ENCODE data around the gene FRMD3.
A peak's percentile ranks its signal among the peaks of the same experiment; 100 is the strongest.

The FRMD3 gene

DNA sequence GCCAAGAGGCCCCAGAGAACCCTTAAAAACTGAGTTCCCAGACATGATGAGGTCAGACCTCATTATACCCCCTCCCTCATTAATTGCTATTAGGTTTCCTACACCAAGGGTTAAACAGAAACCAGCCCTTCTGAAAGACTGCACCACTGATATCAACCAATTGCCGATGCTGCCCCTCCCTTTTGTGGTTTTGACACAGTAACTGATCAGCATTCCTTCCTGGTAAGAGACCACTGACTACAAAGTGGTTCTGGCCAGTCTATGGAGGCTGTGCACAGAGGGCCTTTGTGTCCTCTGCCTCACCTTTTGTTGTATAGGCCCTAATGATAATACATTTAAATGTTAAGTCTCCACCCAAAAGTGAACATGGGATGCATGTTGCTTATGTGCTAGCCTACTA, 201.5 kb downstream of the FRMD3 start:
- Histone ChIP-seq H2AK5ac (ENCODE audit: low read length) (no peak overlapping the region), H3K36me3 (ENCODE audit: control insufficient read depth in 1 of 2, insufficient read depth in 2 of 2, low read length in 2 of 2) (no peaks in the 10 kb centered on the region), H3K4me3 (ENCODE audit: low read depth, low read length) (no peak overlapping the region), H3K9me3 (ENCODE audit: insufficient read depth, low read depth, low read length) (peaks cover 2% of the 10 kb centered on the region), H4K8ac (ENCODE audit: low read depth, low read length) (no peak overlapping the region), H3K14ac (ENCODE audit: low read length) (no peak overlapping the region), H2BK12ac (ENCODE audit: low read length) (no peak overlapping the region), H3K79me1 (ENCODE audit: low read length) (no peaks in the 10 kb centered on the region), H3K4me1 (ENCODE audit: control insufficient read depth in 1 of 2, insufficient read depth in 2 of 2, low read length in 2 of 2) (no peaks in the 10 kb centered on the region), H3K9ac (ENCODE audit: low read length) (no peak overlapping the region), H3K79me2 (ENCODE audit: control insufficient read depth, insufficient read depth, low read length, poor library complexity) (no peaks in the 10 kb centered on the region), H3K4me2 (ENCODE audit: low read length) (no peak overlapping the region), H3K27me3 (ENCODE audit: insufficient read depth, low read length) (no peaks in the 10 kb centered on the region), H4K91ac (ENCODE audit: low read depth, low read length) (no peak overlapping the region), H2BK120ac (ENCODE audit: insufficient read depth, low read length, poor library complexity) (no peak overlapping the region), H3K18ac (ENCODE audit: low read length) (no peak overlapping the region), H3K27ac (ENCODE audit: low read depth, low read length) (no peak overlapping the region), H4K12ac (ENCODE audit: low read depth, low read length) (no peak overlapping the region), H2AFZ (ENCODE audit: insufficient read depth, low read length, poor library complexity) (no peak overlapping the region), H3K4ac (ENCODE audit: low read depth, low read length) (no peak overlapping the region), H3K23ac (ENCODE audit: low read length) (no peak overlapping the region), H2BK5ac (ENCODE audit: low read depth, low read length, poor library complexity) (no peak overlapping the region)
- WGBS (ENCODE audit: extremely low coverage, insufficient coverage, insufficient read length): no CpG with 5 or more reads among the region's 1 CpG
- no peak for DNase-seq

DNA sequence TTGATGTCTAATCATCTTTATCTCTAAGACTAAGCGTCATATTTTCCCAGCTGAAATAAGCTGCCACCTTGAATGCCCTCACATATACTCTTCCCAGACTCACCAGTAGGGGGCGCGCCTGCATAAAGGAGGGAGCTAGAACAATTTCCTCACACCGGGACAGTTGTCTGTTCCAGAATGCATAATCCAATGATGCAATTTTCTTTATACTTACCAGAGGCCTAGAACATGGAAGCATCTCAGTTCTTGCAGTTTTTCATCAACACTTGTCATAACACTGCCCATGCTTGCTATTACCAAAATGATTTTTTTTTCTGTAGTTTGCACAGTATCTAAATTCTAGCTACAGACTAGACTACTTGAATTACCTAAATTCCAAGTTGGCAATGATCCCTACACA, 203.9 kb downstream of the FRMD3 start:
- Histone ChIP-seq H3K79me2 (ENCODE audit: control insufficient read depth, insufficient read depth, low read length, poor library complexity) (no peaks in the 10 kb centered on the region), H4K91ac (ENCODE audit: low read depth, low read length) (no peak overlapping the region)
- no CpG with 5 or more reads among the region's 4 CpGs for WGBS (ENCODE audit: extremely low coverage, insufficient coverage, insufficient read length)

DNA sequence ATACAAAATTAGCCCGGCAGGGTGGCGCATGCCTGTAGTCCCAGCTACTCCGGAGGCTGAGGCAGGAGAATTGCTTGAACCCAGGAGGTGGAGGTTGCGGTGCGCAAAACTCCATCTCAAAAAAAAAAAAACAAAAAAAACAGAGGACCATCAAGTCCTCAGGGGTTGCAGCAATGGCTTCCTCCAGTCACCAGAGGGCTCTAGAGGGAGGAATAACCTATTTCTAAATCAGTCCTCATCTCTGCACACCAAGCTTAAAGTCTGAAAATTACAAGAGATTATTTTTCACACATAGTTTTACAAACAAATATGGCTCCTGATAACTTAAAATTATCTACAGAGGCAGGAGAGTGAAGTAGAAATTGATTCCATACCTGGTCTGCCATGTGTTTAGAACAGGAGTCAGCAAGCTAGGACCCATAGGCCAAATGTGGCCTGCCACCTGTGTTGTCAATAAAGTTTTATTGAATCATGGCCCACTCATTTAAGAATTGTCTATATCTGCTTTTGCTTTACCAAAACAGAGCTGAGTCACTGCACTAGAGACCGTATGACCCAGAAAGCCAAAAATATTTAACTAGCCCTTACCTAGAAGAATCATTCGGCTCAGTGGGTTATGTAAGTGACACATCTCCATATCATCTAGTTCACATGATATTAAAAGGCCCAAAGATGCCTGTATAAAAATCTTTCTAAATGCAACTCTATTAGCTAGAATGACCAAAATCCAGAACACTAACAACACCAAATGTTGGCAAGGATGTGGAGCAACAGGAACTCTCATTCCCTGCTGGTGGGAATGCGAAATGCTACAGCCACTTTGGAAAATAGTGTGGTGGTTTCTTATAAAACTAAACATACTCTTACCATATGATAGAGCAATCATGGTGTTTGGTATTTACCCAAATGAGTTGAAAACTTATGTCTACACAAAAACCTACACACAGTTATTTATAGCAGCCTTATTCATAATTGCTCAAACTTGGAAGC, 207.7 kb downstream of the FRMD3 start:
- H3K27ac ChIP-seq (ENCODE audit: low read depth, low read length): no peak overlapping the region

More for the DNA sequence above, 203.9 kb downstream of the FRMD3 start:
- H3K9me3 ChIP-seq (ENCODE audit: insufficient read depth, low read depth, low read length): peaks cover 2% of the 10 kb centered on the region
- no peaks in the 10 kb centered on the region for H3K36me3 ChIP-seq (ENCODE audit: control insufficient read depth in 1 of 2, insufficient read depth in 2 of 2, low read length in 2 of 2)
- H2AFZ ChIP-seq (ENCODE audit: insufficient read depth, low read length, poor library complexity): no peak overlapping the region
- no peak overlapping the region for H3K4me3 ChIP-seq (ENCODE audit: low read depth, low read length)
- no peak overlapping the region for H3K9ac ChIP-seq (ENCODE audit: low read length)
- no peak overlapping the region for H2BK120ac ChIP-seq (ENCODE audit: insufficient read depth, low read length, poor library complexity)
- H4K8ac ChIP-seq (ENCODE audit: low read depth, low read length): no peak overlapping the region
- H3K4me2 ChIP-seq (ENCODE audit: low read length): no peak overlapping the region
- no peaks in the 10 kb centered on the region for H3K4me1 ChIP-seq (ENCODE audit: control insufficient read depth in 1 of 2, insufficient read depth in 2 of 2, low read length in 2 of 2)
- no peak overlapping the region for H2BK12ac ChIP-seq (ENCODE audit: low read length)
- no peak overlapping the region for H3K18ac ChIP-seq (ENCODE audit: low read length)
- H3K79me1 ChIP-seq (ENCODE audit: low read length): no peaks in the 10 kb centered on the region
- no peak overlapping the region for H3K4ac ChIP-seq (ENCODE audit: low read depth, low read length)
- H3K27ac ChIP-seq (ENCODE audit: low read depth, low read length): no peak overlapping the region
- H2AK5ac ChIP-seq (ENCODE audit: low read length): no peak overlapping the region
- no peak overlapping the region for H3K23ac ChIP-seq (ENCODE audit: low read length)
- no peak overlapping the region for H2BK5ac ChIP-seq (ENCODE audit: low read depth, low read length, poor library complexity)
- H3K27me3 ChIP-seq (ENCODE audit: insufficient read depth, low read length): no peaks in the 10 kb centered on the region
- DNase-seq: peak; percentile 73 to 93
- no peak overlapping the region for H3K14ac ChIP-seq (ENCODE audit: low read length)
- H4K12ac ChIP-seq (ENCODE audit: low read depth, low read length): no peak overlapping the region

DNA sequence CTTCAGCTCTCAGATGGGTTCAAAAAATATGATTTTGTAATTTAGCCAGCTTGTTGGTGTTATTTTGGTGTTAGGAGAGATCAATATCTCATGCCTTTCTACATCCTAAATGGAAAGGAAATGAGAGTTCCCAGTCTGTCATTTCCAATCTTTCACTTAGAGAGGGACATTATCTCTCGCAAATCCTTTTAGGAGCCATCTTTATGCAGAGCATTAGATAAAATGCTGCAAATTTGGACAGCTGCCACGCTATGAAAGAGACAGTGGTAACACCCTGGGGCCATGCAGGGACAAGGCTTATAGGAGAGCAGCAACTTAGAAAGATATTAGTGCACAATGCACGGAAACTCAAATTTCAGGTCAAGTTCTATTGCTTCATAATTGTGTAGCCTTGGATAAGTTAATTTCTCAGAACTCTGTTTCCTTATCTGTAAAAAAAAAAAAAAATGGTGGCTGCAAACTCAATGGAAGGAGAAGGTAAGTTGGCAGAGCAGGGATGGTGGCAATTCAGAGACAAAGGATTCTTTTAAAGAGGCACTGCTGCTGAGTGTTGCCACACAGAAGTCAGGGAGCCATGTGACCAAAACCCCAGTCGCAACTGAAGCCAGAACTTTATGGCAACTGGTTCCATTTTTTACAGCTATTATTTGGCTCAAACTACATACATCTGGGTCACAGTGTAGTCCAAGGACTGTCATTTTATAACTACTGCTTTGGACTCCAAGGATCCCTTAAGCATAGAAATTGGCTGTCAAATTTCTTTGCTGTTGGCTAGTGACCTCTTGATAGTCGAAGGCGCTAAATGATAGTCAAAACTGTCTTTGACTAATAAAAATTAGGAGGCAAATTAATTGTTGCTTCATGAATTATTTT, 210.2 kb downstream of the FRMD3 start:
- no peak overlapping the region for H3K9ac ChIP-seq (ENCODE audit: low read length)
- H4K8ac ChIP-seq (ENCODE audit: low read depth, low read length): no peak overlapping the region
- H3K4me3 ChIP-seq (ENCODE audit: low read depth, low read length): no peak overlapping the region
- no peak overlapping the region for H3K18ac ChIP-seq (ENCODE audit: low read length)
- no peak overlapping the region for H3K4ac ChIP-seq (ENCODE audit: low read depth, low read length)
- no peak for DNase-seq
- H3K79me2 ChIP-seq (ENCODE audit: control insufficient read depth, insufficient read depth, low read length, poor library complexity): no peaks in the 10 kb centered on the region
- H2BK5ac ChIP-seq (ENCODE audit: low read depth, low read length, poor library complexity): no peak overlapping the region
- no peaks in the 10 kb centered on the region for H3K79me1 ChIP-seq (ENCODE audit: low read length)
- H3K23ac ChIP-seq (ENCODE audit: low read length): no peak overlapping the region
- no peaks in the 10 kb centered on the region for H3K27me3 ChIP-seq (ENCODE audit: insufficient read depth, low read length)
- peaks cover 0 to 2% of the 10 kb centered on the region in 2 experiments for H3K4me1 ChIP-seq (ENCODE audit: control insufficient read depth in 1 of 2, insufficient read depth in 2 of 2, low read length in 2 of 2)
- H3K14ac ChIP-seq (ENCODE audit: low read length): no peak overlapping the region
- H2BK120ac ChIP-seq (ENCODE audit: insufficient read depth, low read length, poor library complexity): no peak overlapping the region
- H4K12ac ChIP-seq (ENCODE audit: low read depth, low read length): no peak overlapping the region
- no peaks in the 10 kb centered on the region for H3K9me3 ChIP-seq (ENCODE audit: insufficient read depth, low read depth, low read length)
- no peak overlapping the region for H3K27ac ChIP-seq (ENCODE audit: low read depth, low read length)
- no peak overlapping the region for H2AFZ ChIP-seq (ENCODE audit: insufficient read depth, low read length, poor library complexity)
- H3K4me2 ChIP-seq (ENCODE audit: low read length): no peak overlapping the region
- H2AK5ac ChIP-seq (ENCODE audit: low read length): no peak overlapping the region
- H4K91ac ChIP-seq (ENCODE audit: low read depth, low read length): no peak overlapping the region
- H3K36me3 ChIP-seq (ENCODE audit: control insufficient read depth in 1 of 2, insufficient read depth in 2 of 2, low read length in 2 of 2): no peaks in the 10 kb centered on the region
- WGBS (ENCODE audit: extremely low coverage, insufficient coverage, insufficient read length): no CpG with 5 or more reads among the region's 6 CpGs
- no peak overlapping the region for H2BK12ac ChIP-seq (ENCODE audit: low read length)

More for the DNA sequence above, 207.7 kb downstream of the FRMD3 start:
- H2AFZ ChIP-seq (ENCODE audit: insufficient read depth, low read length, poor library complexity): no peak overlapping the region
- H2BK12ac ChIP-seq (ENCODE audit: low read length): no peak overlapping the region
- H3K4me2 ChIP-seq (ENCODE audit: low read length): no peak overlapping the region
- peak in 1 of 2 donors; percentile 38 for DNase-seq
- no peak overlapping the region for H2BK5ac ChIP-seq (ENCODE audit: low read depth, low read length, poor library complexity)
- no peaks in the 10 kb centered on the region for H3K27me3 ChIP-seq (ENCODE audit: insufficient read depth, low read length)
- no peak overlapping the region for H2BK120ac ChIP-seq (ENCODE audit: insufficient read depth, low read length, poor library complexity)
- no peak overlapping the region for H3K4me3 ChIP-seq (ENCODE audit: low read depth, low read length)
- H3K79me2 ChIP-seq (ENCODE audit: control insufficient read depth, insufficient read depth, low read length, poor library complexity): no peaks in the 10 kb centered on the region
- H3K14ac ChIP-seq (ENCODE audit: low read length): no peak overlapping the region
- H3K4me1 ChIP-seq (ENCODE audit: control insufficient read depth in 1 of 2, insufficient read depth in 2 of 2, low read length in 2 of 2): peaks cover 0 to 2% of the 10 kb centered on the region in 2 experiments
- H3K9ac ChIP-seq (ENCODE audit: low read length): no peak overlapping the region
- H4K12ac ChIP-seq (ENCODE audit: low read depth, low read length): no peak overlapping the region
- H3K79me1 ChIP-seq (ENCODE audit: low read length): no peaks in the 10 kb centered on the region
- no peak overlapping the region for H3K4ac ChIP-seq (ENCODE audit: low read depth, low read length)
- no peaks in the 10 kb centered on the region for H3K36me3 ChIP-seq (ENCODE audit: control insufficient read depth in 1 of 2, insufficient read depth in 2 of 2, low read length in 2 of 2)
- H3K18ac ChIP-seq (ENCODE audit: low read length): no peak overlapping the region
- no peak overlapping the region for H3K23ac ChIP-seq (ENCODE audit: low read length)
- H2AK5ac ChIP-seq (ENCODE audit: low read length): no peak overlapping the region
- no peak overlapping the region for H4K91ac ChIP-seq (ENCODE audit: low read depth, low read length)
- no CpG with 5 or more reads among the region's 8 CpGs for WGBS (ENCODE audit: extremely low coverage, insufficient coverage, insufficient read length)
- no peak overlapping the region for H4K8ac ChIP-seq (ENCODE audit: low read depth, low read length)
- no peaks in the 10 kb centered on the region for H3K9me3 ChIP-seq (ENCODE audit: insufficient read depth, low read depth, low read length)
